Sigmoid colon (tissue), 7 donors: ENCODE data around the gene GMDS. TPM values are rescaled to one million over a fixed set of nuclear protein-coding genes. Genes with fewer than 3 reads are reported as not detected.

Experiments used
- DNase-seq: peaks from one replicate; pipeline ENCODE4 v3.0.0-alpha.2; 2019
- H3K27ac ChIP-seq, 4 donors: fragments of 200-600 bp; sonication (generic); one replicate each; pipeline ENCODE4 v1.5.1; 2016 to 2019; ENCODE audit warnings: mild to moderate bottlenecking in 1 of 4
- H3K27me3 ChIP-seq, 3 donors: fragments of 200-600 bp; sonication (generic); one replicate each; pipeline ENCODE4 v1.5.1; 2019; ENCODE audit warnings: mild to moderate bottlenecking in 1 of 3
- H3K36me3 ChIP-seq, 4 donors: fragments of 200-600 bp; sonication (generic); one replicate each; pipeline ENCODE4 v1.5.1; 2016 to 2019
- H3K4me1 ChIP-seq, 4 donors: fragments of 200-600 bp; sonication (generic); one replicate each; pipeline ENCODE4 v1.5.1; 2017 to 2019
- H3K4me3 ChIP-seq, 4 donors: fragments of 200-600 bp; sonication (generic); one replicate each; pipeline ENCODE4 v1.5.1; 2017 to 2019; ENCODE audit warnings: mild to moderate bottlenecking in 2 of 4, moderate library complexity in 1 of 4
- H3K9me3 ChIP-seq, 4 donors: fragments of 200-600 bp in 3 of 4; sonication (generic) in 3 of 4; one replicate each; pipeline versions ENCODE4 v1.5.1 to v1.6.1; 2013 to 2019
- EP300 ChIP-seq, 4 donors: sonication (generic); formaldehyde crosslinking; IDR thresholded peaks; one replicate each; pipeline ENCODE4 v1.6.1; 2017; ENCODE audit warnings: antibody characterized with exemption in 4 of 4
- POLR2A ChIP-seq, 2 donors: fragments of 450-650 bp; IDR thresholded peaks; one replicate each; pipeline ENCODE4 v1.6.1; 2016; ENCODE audit warnings: antibody characterized with exemption in 2 of 2, mild to moderate bottlenecking in 2 of 2, moderate library complexity in 2 of 2
- POLR2AphosphoS5 ChIP-seq, 4 donors: sonication (generic); formaldehyde crosslinking; IDR thresholded peaks; one replicate each; pipeline ENCODE4 v1.6.1; 2017; ENCODE audit warnings: antibody characterized with exemption in 4 of 4
- WGBS, 2 donors: extraction: QIAGEN DNeasy Blood & Tissue Kit; methylation state at CpG; one replicate each; pipeline ENCODE4 v1.1.7; 2013; 5-methylcytosine and 5-hydroxymethylcytosine counted together
- intact Hi-C: fragments of 100-400 bp; cut with DNase I; formaldehyde crosslinking; loops from one replicate; pipeline ENCODE4 v1.15.1; 2023
- polyA plus RNA-seq, 3 donors: library from polyadenylated mRNA; stranded (reverse); fragments of 200-250 nt; gene quantifications; one replicate each; pipeline ENCODE4 v1.2.3, GENCODE V29; 2013
- total RNA-seq, 4 donors: library from RNA; depleted of rRNA; stranded (reverse); fragments of >200 nt; gene quantifications; one replicate each; pipeline ENCODE4 v1.1.0, GENCODE V29; 2016
- TF ChIP-seq, protein P1 (sequence below), 4 experiments: fragments of 450-650 bp in 3 of 4; fragments of 200-600 bp in 1 of 4; IDR thresholded peaks; one replicate each; pipeline ENCODE4 v1.5.1; 2016 to 2019; ENCODE audit warnings: antibody characterized with exemption in 4 of 4, mild to moderate bottlenecking in 3 of 4, moderate library complexity in 2 of 4
- donor health status: healthy with polysubstance abuse.
- donor health status: Bipolar disorder and iron deficiency.
- donor health status: healthy.

GMDS gene
- total and polyA plus RNA-seq, 7 donors: 3.1 to 173 (median 9.4) TPM

DNA sequence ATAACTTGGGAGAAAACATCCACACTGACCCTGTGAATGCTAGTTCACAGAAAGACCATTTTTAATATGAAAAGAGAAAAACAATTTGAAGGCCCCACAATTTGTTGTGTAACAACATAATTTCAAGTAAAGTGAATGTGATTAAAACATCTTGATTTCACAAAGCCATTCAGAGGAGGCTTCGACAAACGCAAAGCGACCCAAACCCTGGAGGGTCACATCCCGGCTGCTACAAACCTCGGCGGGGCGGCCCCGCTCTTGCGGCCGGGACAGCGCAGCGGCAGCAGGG lies 621.7 kb downstream of the GMDS start:
- Histone ChIP-seq H3K27ac (peak overlapping the region in 1 of 4 donors; percentile 38), H3K4me1 (peaks cover 0 to 32% (median 29%) of the 10 kb centered on the region in 4 donors), H3K9me3 (no peaks in the 10 kb centered on the region), H3K4me3 (no peak overlapping the region), H3K36me3 (no peaks in the 10 kb centered on the region), H3K27me3 (peaks cover 53 to 100% (median 99%) of the 10 kb centered on the region in 3 donors)
- WGBS, 2 donors: 93 to 96% methylated on average over 12 of the region's 12 CpGs
- no peak for DNase-seq
- intact Hi-C loops: loop anchor here (2.0 kb wide), 1 partner anchor 15 kb away; the partner anchor contains the start of gene FOXC1
- TF ChIP-seq, protein P1, sequence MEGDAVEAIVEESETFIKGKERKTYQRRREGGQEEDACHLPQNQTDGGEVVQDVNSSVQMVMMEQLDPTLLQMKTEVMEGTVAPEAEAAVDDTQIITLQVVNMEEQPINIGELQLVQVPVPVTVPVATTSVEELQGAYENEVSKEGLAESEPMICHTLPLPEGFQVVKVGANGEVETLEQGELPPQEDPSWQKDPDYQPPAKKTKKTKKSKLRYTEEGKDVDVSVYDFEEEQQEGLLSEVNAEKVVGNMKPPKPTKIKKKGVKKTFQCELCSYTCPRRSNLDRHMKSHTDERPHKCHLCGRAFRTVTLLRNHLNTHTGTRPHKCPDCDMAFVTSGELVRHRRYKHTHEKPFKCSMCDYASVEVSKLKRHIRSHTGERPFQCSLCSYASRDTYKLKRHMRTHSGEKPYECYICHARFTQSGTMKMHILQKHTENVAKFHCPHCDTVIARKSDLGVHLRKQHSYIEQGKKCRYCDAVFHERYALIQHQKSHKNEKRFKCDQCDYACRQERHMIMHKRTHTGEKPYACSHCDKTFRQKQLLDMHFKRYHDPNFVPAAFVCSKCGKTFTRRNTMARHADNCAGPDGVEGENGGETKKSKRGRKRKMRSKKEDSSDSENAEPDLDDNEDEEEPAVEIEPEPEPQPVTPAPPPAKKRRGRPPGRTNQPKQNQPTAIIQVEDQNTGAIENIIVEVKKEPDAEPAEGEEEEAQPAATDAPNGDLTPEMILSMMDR (IDR thresholded peaks at IDR 0.05): no peak
- no peak for TF ChIP-seq POLR2AphosphoS5 (IDR thresholded peaks at IDR 0.05)
- TF ChIP-seq EP300 (IDR thresholded peaks at IDR 0.05): no peak
- no peak for TF ChIP-seq POLR2A (IDR thresholded peaks at IDR 0.05)

DNA sequence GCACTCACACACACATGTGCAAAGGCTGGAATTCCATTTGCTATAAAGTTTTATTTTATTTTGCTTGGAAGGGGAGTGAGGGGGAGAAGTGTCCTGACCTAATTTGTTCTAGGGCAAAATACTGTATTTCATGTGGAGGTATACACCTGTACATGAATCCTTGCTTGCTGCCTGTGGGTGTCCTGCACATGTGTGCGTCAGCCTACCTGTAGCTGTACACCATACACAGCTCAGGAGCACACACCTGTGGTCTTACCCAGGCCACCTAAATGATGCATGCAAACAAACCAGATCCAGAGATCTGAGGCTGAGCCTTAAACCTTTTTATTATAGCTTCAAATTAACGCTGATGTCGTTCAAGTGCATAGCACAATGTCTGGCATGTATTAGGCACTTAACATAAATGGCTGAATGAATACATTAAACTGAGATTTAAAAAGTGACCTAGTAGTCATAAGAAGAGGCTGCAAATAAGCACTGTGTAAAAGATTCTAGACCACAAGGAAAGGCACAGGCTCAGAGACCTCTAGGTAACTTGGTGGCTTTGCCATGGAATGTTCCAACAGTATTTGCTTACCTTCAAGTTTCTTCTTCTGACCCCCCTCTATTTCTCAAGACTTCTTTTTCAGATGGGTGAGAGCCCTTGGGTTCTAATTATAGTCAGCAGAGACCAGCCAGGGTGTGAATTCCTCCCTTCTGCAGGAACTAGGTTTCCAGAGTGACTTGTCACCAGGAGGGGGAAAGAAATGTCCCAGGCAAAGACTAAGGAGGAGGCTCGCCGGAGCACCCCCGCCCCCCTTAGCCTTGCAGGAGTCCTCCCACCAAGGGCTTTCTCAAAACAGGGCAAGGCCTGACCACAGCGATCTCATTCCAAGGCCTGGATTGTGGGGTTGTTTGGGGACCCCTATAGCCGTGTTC lies 622.3 kb downstream of the GMDS start:
- H3K27me3 ChIP-seq: peaks cover 49 to 100% (median 99%) of the 10 kb centered on the region in 3 donors
- H3K27ac ChIP-seq: peak overlapping the region in 1 of 4 donors; percentile 38
- 96 to 98% methylated on average over 8 of the region's 8 CpGs for whole genome bisulfite sequencing, 2 donors
- peak; percentile 32 for DNase-seq
- intact Hi-C loops: loop anchor here (2.0 kb wide), 1 partner anchor 14 kb away; the partner anchor contains the start of gene FOXC1
- TF ChIP-seq POLR2A (IDR thresholded peaks at IDR 0.05): no peak
- TF ChIP-seq, protein P1 (IDR thresholded peaks at IDR 0.05): no peak
- TF ChIP-seq EP300 (IDR thresholded peaks at IDR 0.05): no peak
- TF ChIP-seq POLR2AphosphoS5 (IDR thresholded peaks at IDR 0.05): no peak
- no peak overlapping the region for H3K4me3 ChIP-seq
- H3K9me3 ChIP-seq: no peaks in the 10 kb centered on the region
- no peaks in the 10 kb centered on the region for H3K36me3 ChIP-seq
- peaks cover 0 to 32% (median 29%) of the 10 kb centered on the region in 4 donors for H3K4me1 ChIP-seq

DNA sequence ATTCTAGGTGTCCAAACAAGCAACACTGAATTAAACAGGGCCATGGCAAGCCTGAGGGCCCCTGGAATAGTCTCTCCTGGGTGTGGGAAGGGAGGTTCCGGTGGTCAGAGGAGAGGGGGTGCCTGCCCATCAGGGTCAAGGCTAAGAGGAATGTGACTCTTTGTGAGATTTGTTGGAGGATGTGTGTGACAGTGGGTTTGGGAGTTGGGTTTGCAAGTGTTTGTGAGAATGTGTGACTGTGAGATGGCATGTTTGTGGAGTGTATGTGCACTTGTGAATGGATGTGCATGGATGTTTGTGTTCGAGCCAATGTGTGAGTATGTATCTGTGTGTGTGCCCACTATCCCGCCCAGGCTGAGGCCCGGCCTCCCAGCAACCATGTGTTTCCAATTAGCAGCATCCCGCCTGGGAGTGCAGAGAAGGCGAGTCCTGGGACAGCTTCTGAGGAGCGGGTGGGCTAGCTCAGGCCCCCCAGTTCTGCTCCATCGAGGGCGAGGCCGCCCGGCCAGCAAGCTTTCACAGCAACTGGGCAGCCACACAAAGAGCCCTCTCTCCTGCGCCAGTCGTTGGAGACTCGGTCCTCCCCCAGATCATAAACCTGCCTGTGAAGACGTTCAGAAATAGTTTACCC lies 623.1 kb downstream of the GMDS start:
- TF ChIP-seq POLR2A (IDR thresholded peaks at IDR 0.05): no peak
- no peak for TF ChIP-seq EP300 (IDR thresholded peaks at IDR 0.05)
- no peak for TF ChIP-seq POLR2AphosphoS5 (IDR thresholded peaks at IDR 0.05)
- TF ChIP-seq, protein P1 (IDR thresholded peaks at IDR 0.05): no peak
- WGBS, 2 donors: 92 to 95% methylated on average over 15 of the region's 15 CpGs
- Histone ChIP-seq H3K4me3 (no peak overlapping the region), H3K9me3 (no peaks in the 10 kb centered on the region), H3K27ac (no peak overlapping the region), H3K4me1 (peaks cover 0 to 32% (median 29%) of the 10 kb centered on the region in 4 donors), H3K27me3 (peaks cover 43 to 100% (median 100%) of the 10 kb centered on the region in 3 donors), H3K36me3 (no peaks in the 10 kb centered on the region)
- intact Hi-C loops: loop anchor here (2.0 kb wide), 1 partner anchor 14 kb away; the partner anchor contains the start of gene FOXC1
- peak; percentile 40 for DNase-seq

DNA sequence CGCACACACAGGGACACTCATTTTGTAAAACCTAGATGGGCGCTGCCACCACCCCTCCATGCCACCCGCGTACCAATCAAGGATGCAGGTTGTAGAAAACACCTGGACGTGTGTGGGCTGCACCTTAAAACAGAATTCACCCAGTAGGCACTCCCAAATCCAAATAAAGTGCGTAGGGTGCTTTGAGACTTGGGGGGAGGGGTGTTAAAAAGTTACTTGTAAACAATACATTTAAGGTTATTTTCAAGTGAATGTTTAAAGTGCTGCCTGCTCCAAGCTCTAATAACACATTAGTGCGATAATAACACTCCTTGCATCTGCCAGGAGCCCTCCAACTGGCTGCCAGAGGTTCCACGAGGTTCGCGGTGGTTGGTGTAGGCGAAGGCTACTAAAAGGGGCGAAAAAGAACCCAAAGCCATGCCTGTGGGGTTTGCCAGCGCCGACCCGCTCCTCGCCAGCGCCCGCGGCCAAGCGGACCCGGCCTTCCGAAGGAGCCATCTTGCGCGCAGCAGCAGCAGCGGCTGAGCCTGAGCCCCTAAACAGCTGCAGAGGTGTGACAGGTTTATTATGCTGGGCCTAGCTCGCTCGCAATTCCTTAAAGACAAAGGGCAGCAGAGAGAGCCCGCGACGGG lies 624.2 kb downstream of the GMDS start:
- 91 to 93% methylated on average over 30 of the region's 30 CpGs for WGBS, 2 donors
- H3K9me3 ChIP-seq: no peaks in the 10 kb centered on the region
- H3K4me3 ChIP-seq: no peak overlapping the region
- peak; percentile 41 for DNase-seq
- H3K27me3 ChIP-seq: peaks cover 33 to 100% (median 99%) of the 10 kb centered on the region in 3 donors
- H3K4me1 ChIP-seq: peaks cover 0 to 32% (median 29%) of the 10 kb centered on the region in 4 donors
- no peaks in the 10 kb centered on the region for H3K36me3 ChIP-seq
- no peak overlapping the region for H3K27ac ChIP-seq
- intact Hi-C loops: no loop called here
- no peak for TF ChIP-seq POLR2A (IDR thresholded peaks at IDR 0.05)
- no peak for TF ChIP-seq EP300 (IDR thresholded peaks at IDR 0.05)
- TF ChIP-seq, protein P1 (IDR thresholded peaks at IDR 0.05): no peak
- no peak for TF ChIP-seq POLR2AphosphoS5 (IDR thresholded peaks at IDR 0.05)
